ENCODE measurements around the gene ATCAY. TPM values are rescaled to one million over a fixed set of nuclear protein-coding genes. Genes with fewer than 3 reads are reported as not detected.

The ATCAY gene
- total RNA-seq, 2 donors from 2014 or later: not detected

DNA sequence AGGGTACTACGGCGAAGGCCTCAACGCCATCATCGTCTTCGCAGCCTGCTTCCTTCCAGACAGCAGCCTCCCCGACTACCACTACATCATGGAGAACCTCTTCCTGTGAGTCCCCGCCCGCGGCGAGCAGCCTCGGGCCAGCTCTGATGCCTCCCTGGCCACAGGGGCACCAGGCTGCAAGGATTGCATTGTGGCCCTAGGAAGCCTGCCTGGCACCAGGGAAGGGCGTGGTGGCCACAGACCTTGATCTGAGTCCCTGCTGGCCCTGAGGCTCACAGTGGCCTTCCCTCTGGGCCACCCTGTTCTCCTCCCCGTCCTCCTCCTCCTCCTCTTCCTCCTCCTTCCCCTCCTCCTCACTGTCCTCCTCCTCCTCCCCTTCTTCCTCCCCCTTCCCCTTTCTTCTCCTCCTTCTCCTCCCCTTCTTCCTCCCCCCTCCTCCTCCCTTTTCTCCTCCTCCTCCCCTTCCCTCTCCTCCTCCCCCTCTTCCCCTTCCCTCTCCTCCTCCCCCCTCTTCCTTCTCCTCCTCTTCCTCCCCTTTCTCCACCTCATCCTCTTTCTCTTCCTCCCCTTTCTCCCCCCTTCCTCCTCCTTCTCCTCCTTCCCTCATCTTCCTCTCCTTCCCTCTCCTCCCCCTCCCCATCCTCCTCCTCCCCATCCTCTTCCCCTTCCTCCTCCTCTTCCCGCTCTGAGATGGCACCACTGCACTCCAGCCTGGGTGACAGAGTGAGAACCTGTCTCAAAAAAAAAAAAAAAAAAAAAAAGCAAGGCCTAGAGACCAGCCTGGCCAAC lies 28.0 kb downstream of the ATCAY start:
- DNase-seq (ENCODE audit: low spot score): no peak
- TF ChIP-seq, protein P1, sequence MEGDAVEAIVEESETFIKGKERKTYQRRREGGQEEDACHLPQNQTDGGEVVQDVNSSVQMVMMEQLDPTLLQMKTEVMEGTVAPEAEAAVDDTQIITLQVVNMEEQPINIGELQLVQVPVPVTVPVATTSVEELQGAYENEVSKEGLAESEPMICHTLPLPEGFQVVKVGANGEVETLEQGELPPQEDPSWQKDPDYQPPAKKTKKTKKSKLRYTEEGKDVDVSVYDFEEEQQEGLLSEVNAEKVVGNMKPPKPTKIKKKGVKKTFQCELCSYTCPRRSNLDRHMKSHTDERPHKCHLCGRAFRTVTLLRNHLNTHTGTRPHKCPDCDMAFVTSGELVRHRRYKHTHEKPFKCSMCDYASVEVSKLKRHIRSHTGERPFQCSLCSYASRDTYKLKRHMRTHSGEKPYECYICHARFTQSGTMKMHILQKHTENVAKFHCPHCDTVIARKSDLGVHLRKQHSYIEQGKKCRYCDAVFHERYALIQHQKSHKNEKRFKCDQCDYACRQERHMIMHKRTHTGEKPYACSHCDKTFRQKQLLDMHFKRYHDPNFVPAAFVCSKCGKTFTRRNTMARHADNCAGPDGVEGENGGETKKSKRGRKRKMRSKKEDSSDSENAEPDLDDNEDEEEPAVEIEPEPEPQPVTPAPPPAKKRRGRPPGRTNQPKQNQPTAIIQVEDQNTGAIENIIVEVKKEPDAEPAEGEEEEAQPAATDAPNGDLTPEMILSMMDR (IDR thresholded peaks at IDR 0.05): no peak
- H3K27ac ChIP-seq: no peak overlapping the region
- peaks cover 5% of the 10 kb centered on the region for H3K9me3 ChIP-seq
- H3K4me1 ChIP-seq (ENCODE audit: control insufficient read depth in 1 of 2, low read depth in 2 of 2): no peaks in the 10 kb centered on the region
- H3K36me3 ChIP-seq: no peaks in the 10 kb centered on the region
- no peak for ATAC-seq (ENCODE audit: insufficient number of reproducible peaks, low FRiP score, low read depth)
- no peaks in the 10 kb centered on the region for H3K27me3 ChIP-seq (replicated peaks; ENCODE audit: insufficient read depth)
- H3K4me3 ChIP-seq: no peak overlapping the region

GRCh38 chr19:3910105-3910504 lies 29.6 kb downstream of the ATCAY start:
- Histone ChIP-seq H3K4me1 (ENCODE audit: control insufficient read depth in 1 of 2, low read depth in 2 of 2) (no peaks in the 10 kb centered on the region), H3K27ac (no peak overlapping the region), H3K36me3 (no peaks in the 10 kb centered on the region), H3K9me3 (peaks cover 5% of the 10 kb centered on the region), H3K27me3 (replicated peaks; ENCODE audit: insufficient read depth) (no peaks in the 10 kb centered on the region), H3K4me3 (no peak overlapping the region)
- DNase-seq (ENCODE audit: low spot score) (no peak), ATAC-seq (ENCODE audit: insufficient number of reproducible peaks, low FRiP score, low read depth) (no peak)
- TF ChIP-seq, protein P1 (IDR thresholded peaks at IDR 0.05): no peak

DNA sequence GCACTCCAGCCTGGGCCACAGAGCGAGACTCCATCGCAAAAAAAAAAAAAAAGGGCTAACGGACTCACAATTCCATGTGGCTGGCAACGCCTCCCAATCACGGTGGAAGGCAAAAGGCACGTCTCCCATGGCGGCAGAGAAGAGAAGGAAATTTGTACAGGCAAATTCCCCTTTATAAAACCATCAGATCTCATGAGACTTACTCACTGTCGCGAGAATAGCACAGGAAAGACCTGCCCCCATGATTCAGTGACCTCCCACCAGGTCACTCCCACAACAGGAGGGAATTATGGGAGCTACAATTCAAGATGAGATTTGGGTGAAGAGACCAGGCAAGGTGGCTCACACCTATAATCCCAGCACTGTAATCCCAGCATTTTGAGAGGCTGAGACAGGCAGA lies 33.7 kb downstream of the ATCAY start:
- H3K9me3 ChIP-seq: peaks cover 5% of the 10 kb centered on the region
- no peaks in the 10 kb centered on the region for H3K27me3 ChIP-seq (replicated peaks; ENCODE audit: insufficient read depth)
- DNase-seq (ENCODE audit: low spot score) (no peak), ATAC-seq (ENCODE audit: insufficient number of reproducible peaks, low FRiP score, low read depth) (no peak)
- no peaks in the 10 kb centered on the region for H3K4me1 ChIP-seq (ENCODE audit: control insufficient read depth in 1 of 2, low read depth in 2 of 2)
- H3K4me3 ChIP-seq: no peak overlapping the region
- TF ChIP-seq, protein P1 (IDR thresholded peaks at IDR 0.05): no peak
- no peak overlapping the region for H3K27ac ChIP-seq
- no peaks in the 10 kb centered on the region for H3K36me3 ChIP-seq

GRCh38 chr19:3916033-3916432 lies 35.5 kb downstream of the ATCAY start:
- Histone ChIP-seq H3K27me3 (replicated peaks; ENCODE audit: insufficient read depth) (no peaks in the 10 kb centered on the region), H3K4me1 (ENCODE audit: control insufficient read depth in 1 of 2, low read depth in 2 of 2) (no peaks in the 10 kb centered on the region), H3K36me3 (no peaks in the 10 kb centered on the region), H3K27ac (no peak overlapping the region), H3K9me3 (peaks cover 4% of the 10 kb centered on the region), H3K4me3 (no peak overlapping the region)
- TF ChIP-seq, protein P1 (IDR thresholded peaks at IDR 0.05): no peak
- ATAC-seq (ENCODE audit: insufficient number of reproducible peaks, low FRiP score, low read depth) (no peak), DNase-seq (ENCODE audit: low spot score) (no peak)

- TF ChIP-seq, protein P1 (IDR thresholded peaks at IDR 0.05): no peak
- no peaks in the 10 kb centered on the region for H3K27me3 ChIP-seq (replicated peaks; ENCODE audit: insufficient read depth)
- H3K9me3 ChIP-seq: peaks cover 4% of the 10 kb centered on the region
- H3K4me1 ChIP-seq (ENCODE audit: control insufficient read depth in 1 of 2, low read depth in 2 of 2): no peaks in the 10 kb centered on the region
- ATAC-seq (ENCODE audit: insufficient number of reproducible peaks, low FRiP score, low read depth): no peak
- H3K36me3 ChIP-seq: no peaks in the 10 kb centered on the region
- H3K4me3 ChIP-seq: no peak overlapping the region
- H3K27ac ChIP-seq: no peak overlapping the region
- no peak for DNase-seq (ENCODE audit: low spot score)
These were observed 39.3 kb downstream of the ATCAY start for GRCh38 chr19:3919793-3920192.

Measured in thoracic aorta (tissue), 2 donors.